CD1c-positive myeloid dendritic cell (primary cell): ENCODE data around the gene THSD4.
A peak's percentile ranks its signal among the peaks of the same experiment; 100 is the strongest.

ENCODE experiments used
- DNase-seq: peaks from one replicate; pipeline ENCODE4 v3.0.0-alpha.2; 2016; ENCODE audit errors: extremely low spot score

THSD4 gene

GRCh38 chr15:71752128-71752527, 636.9 kb downstream of the THSD4 start:
- DNase-seq = no peak

GRCh38 chr15:71752604-71753289, 637.5 kb downstream of the THSD4 start:
- DNase-seq = no peak

- DNase-seq = no peak
Observed at GRCh38 chr15:71753346-71753745, 638.1 kb downstream of the THSD4 start.

- DNase-seq = no peak
Observed at GRCh38 chr15:71754660-71755059, 639.4 kb downstream of the THSD4 start.

- DNase-seq = no peak
Observed at GRCh38 chr15:71755092-71755970, 640.1 kb downstream of the THSD4 start.

GRCh38 chr15:71756599-71757352, 641.5 kb downstream of the THSD4 start:
- no peak for DNase-seq

GRCh38 chr15:71757741-71758530, 642.7 kb downstream of the THSD4 start:
- no peak for DNase-seq

GRCh38 chr15:71758711-71759110, 643.4 kb downstream of the THSD4 start:
- DNase-seq = no peak

GRCh38 chr15:71760852-71761251, 645.6 kb downstream of the THSD4 start:
- no peak for DNase-seq

GRCh38 chr15:71761649-71762048, 646.4 kb downstream of the THSD4 start:
- peak; percentile 20 for DNase-seq

- DNase-seq = no peak
Observed at GRCh38 chr15:71768184-71768583, 652.9 kb downstream of the THSD4 start.

- DNase-seq = no peak
Observed at GRCh38 chr15:71773206-71773859, 658.1 kb downstream of the THSD4 start.

- DNase-seq = no peak
Observed at GRCh38 chr15:71775856-71776255, 660.6 kb downstream of the THSD4 start.

GRCh38 chr15:71776304-71776703, 661.0 kb downstream of the THSD4 start:
- DNase-seq = no peak

- no peak for DNase-seq
Observed at GRCh38 chr15:71777216-71777943, 662.1 kb downstream of the THSD4 start.

GRCh38 chr15:71779073-71779797, 664.0 kb downstream of the THSD4 start:
- no peak for DNase-seq

- DNase-seq = peak; percentile 43
Observed at GRCh38 chr15:71780115-71780976, 665.1 kb downstream of the THSD4 start.

GRCh38 chr15:71781179-71781964, 666.1 kb downstream of the THSD4 start:
- no peak for DNase-seq
